Endodermal cell (in vitro differentiated cells): ENCODE measurements around the gene SBF2. TPM values are rescaled to one million over a fixed set of nuclear protein-coding genes. Genes with fewer than 3 reads are reported as not detected.

Experiments
- DNase-seq: peaks from one replicate; pipeline ENCODE4 v3.0.0-alpha.2; 2017
- H3K27ac ChIP-seq: 2 replicates; pipeline ENCODE4 v1.5.1; 2013; ENCODE audit warnings: mild to moderate bottlenecking, low read depth, low read length, moderate library complexity
- H3K27me3 ChIP-seq: 2 replicates; pipeline ENCODE4 v1.6.1; 2013; ENCODE audit warnings: mild to moderate bottlenecking, low read length, moderate library complexity; ENCODE audit not compliant: insufficient read depth, control insufficient read depth, poor library complexity, severe bottlenecking
- H3K36me3 ChIP-seq: 2 replicates; pipeline ENCODE4 v1.7.0; 2013; ENCODE audit warnings: mild to moderate bottlenecking, low read length, moderate library complexity; ENCODE audit not compliant: control insufficient read depth, insufficient read depth
- H3K4me1 ChIP-seq: one replicate; pipeline ENCODE4 v1.7.0; 2013; ENCODE audit warnings: low read length; ENCODE audit not compliant: control insufficient read depth, insufficient read depth
- H3K4me3 ChIP-seq: 2 replicates; pipeline ENCODE4 v1.5.1; 2013; ENCODE audit warnings: mild to moderate bottlenecking, low read length, moderate library complexity
- H3K9ac ChIP-seq: 2 replicates; pipeline ENCODE4 v1.6.1; 2013; ENCODE audit warnings: mild to moderate bottlenecking, low read length, moderate library complexity; ENCODE audit not compliant: poor library complexity, severe bottlenecking; ENCODE audit errors: extremely low read depth
- H3K9me3 ChIP-seq: 2 replicates; pipeline ENCODE4 v1.6.1; 2013; ENCODE audit warnings: mild to moderate bottlenecking, low read length, moderate library complexity; ENCODE audit not compliant: control insufficient read depth
- H3K27ac Mint-ChIP-seq: 2 replicates; pipeline ENCODE4 v1.8.0; 2020; ENCODE audit warnings: mixed read lengths
- H3K27me3 Mint-ChIP-seq: 2 replicates; pipeline ENCODE4 v1.8.0; 2021; ENCODE audit warnings: mild to moderate bottlenecking, mixed read lengths; ENCODE audit not compliant: insufficient read depth
- H3K36me3 Mint-ChIP-seq: 2 replicates; pipeline ENCODE4 v1.8.0; 2020; ENCODE audit warnings: low read depth, mixed read lengths
- H3K4me1 Mint-ChIP-seq: 2 replicates; pipeline ENCODE4 v1.8.0; 2020; ENCODE audit warnings: mixed read lengths
- H3K4me3 Mint-ChIP-seq: 2 replicates; pipeline ENCODE4 v1.8.0; 2020; ENCODE audit warnings: mild to moderate bottlenecking, moderate library complexity, mixed read lengths
- H3K9me3 Mint-ChIP-seq: 2 replicates; pipeline ENCODE4 v1.8.0; 2020; ENCODE audit warnings: mild to moderate bottlenecking, mixed read lengths
- CTCF ChIP-seq: fragments of 200-600 bp; sonication (generic); conservative IDR thresholded peaks from 2 replicates; pipeline ENCODE4 v1.5.0; 2021; ENCODE audit warnings: antibody characterized with exemption, mild to moderate bottlenecking
- WGBS, 2 experiments: methylation state at CpG; one replicate each; pipeline versions ENCODE4 v1.1.5 to v1.1.7; 2013; ENCODE audit warnings: missing lambda C conversion rate in 2 of 2, mixed read lengths in 1 of 2; ENCODE audit not compliant: insufficient coverage in 1 of 2, insufficient read length in 1 of 2; 5-methylcytosine and 5-hydroxymethylcytosine counted together
- total RNA-seq, 2 donors: library from RNA; stranded (reverse); fragmentation: NEBNext Ultra II Directional in 1 of 2; extraction: Animal tissue kit (Norgen Biotek cat#: 25700) in 1 of 2; gene quantifications; 2 replicates in 1 of 2; 3 replicates in 1 of 2; pipeline ENCODE4 v1.2.1, GENCODE V29; 2021

Gene SBF2
- total RNA-seq, 2 donors from 2014 or later = 27.1 to 32.5 TPM

DNA sequence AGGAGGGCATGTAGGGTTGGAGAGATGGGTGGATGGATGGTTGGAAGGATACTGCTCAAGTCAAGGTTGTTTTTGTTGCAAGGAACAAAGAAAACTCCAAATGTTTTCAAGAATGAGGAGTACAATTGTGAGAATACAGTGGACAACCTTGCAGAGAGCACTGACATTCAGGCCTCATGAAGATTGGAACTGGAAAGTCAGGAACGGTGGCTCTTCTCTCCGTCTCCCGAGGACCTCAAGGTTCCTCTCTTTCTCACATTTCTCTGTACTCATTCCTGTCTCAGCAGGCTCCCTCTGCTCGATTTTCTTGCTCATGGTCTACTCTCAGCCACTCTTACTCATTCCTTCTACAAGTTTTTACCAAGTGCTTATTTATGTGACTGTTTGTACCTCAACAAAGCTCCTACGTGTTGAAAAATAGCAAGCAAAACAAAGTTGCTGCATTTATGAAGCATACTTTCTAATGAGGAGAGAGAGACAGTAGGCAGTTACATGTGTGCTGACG is 532.5 kb downstream of the SBF2 start:
- Histone ChIP-seq H3K4me1 (peaks cover 10% of the 10 kb centered on the region), H3K4me3 (no peak overlapping the region), H3K9me3 (no peaks in the 10 kb centered on the region), H3K27me3 (no peaks in the 10 kb centered on the region), H3K9ac (no peak overlapping the region), H3K36me3 (no peaks in the 10 kb centered on the region), H3K27ac (no peak overlapping the region)
- no peak overlapping the region for H3K27ac Mint-ChIP-seq
- 88% methylated on average over 5 to 6 of the region's 6 CpGs for WGBS, 2 experiments
- H3K4me1 Mint-ChIP-seq = peaks cover 26% of the 10 kb centered on the region
- no peak for DNase-seq
- no peak for TF ChIP-seq CTCF
- no peaks in the 10 kb centered on the region for H3K36me3 Mint-ChIP-seq
- no peaks in the 10 kb centered on the region for H3K9me3 Mint-ChIP-seq
- no peak overlapping the region for H3K4me3 Mint-ChIP-seq
- H3K27me3 Mint-ChIP-seq = no peaks in the 10 kb centered on the region

GRCh38 chr11:9760193-9760575 is 533.8 kb downstream of the SBF2 start:
- no peaks in the 10 kb centered on the region for H3K36me3 Mint-ChIP-seq
- H3K4me3 Mint-ChIP-seq = no peak overlapping the region
- no peak for TF ChIP-seq CTCF
- H3K4me1 Mint-ChIP-seq = peaks cover 19% of the 10 kb centered on the region
- no peak overlapping the region for H3K9ac ChIP-seq
- no peaks in the 10 kb centered on the region for H3K27me3 ChIP-seq
- no peaks in the 10 kb centered on the region for H3K9me3 Mint-ChIP-seq
- no peaks in the 10 kb centered on the region for H3K9me3 ChIP-seq
- H3K27ac ChIP-seq = no peak overlapping the region
- no peak overlapping the region for H3K4me3 ChIP-seq
- peaks cover 7% of the 10 kb centered on the region for H3K4me1 ChIP-seq
- 96 to 100% methylated on average over 2 to 3 of the region's 3 CpGs for WGBS, 2 experiments
- no peaks in the 10 kb centered on the region for H3K36me3 ChIP-seq
- no peaks in the 10 kb centered on the region for H3K27me3 Mint-ChIP-seq
- DNase-seq = no peak
- H3K27ac Mint-ChIP-seq = no peak overlapping the region

- no peak overlapping the region for H3K4me3 ChIP-seq
- peak overlapping the region; percentile 58 for H3K4me3 Mint-ChIP-seq
- H3K9me3 Mint-ChIP-seq = no peaks in the 10 kb centered on the region
- no peak for DNase-seq
- peak overlapping the region; percentile 77 for H3K27ac Mint-ChIP-seq
- WGBS, 2 experiments = 95 to 96% methylated on average over 10 of the region's 10 CpGs
- H3K9ac ChIP-seq = no peak overlapping the region
- no peaks in the 10 kb centered on the region for H3K27me3 ChIP-seq
- no peaks in the 10 kb centered on the region for H3K36me3 ChIP-seq
- no peak overlapping the region for H3K27ac ChIP-seq
- no peaks in the 10 kb centered on the region for H3K27me3 Mint-ChIP-seq
- no peaks in the 10 kb centered on the region for H3K36me3 Mint-ChIP-seq
- peaks cover 7% of the 10 kb centered on the region for H3K4me1 ChIP-seq
- H3K4me1 Mint-ChIP-seq = peaks cover 14% of the 10 kb centered on the region
- H3K9me3 ChIP-seq = no peaks in the 10 kb centered on the region
- TF ChIP-seq CTCF = no peak
Observed at GRCh38 chr11:9759519-9760192, 534.4 kb downstream of the SBF2 start.
